Right lobe of liver (tissue), 4 donors: ENCODE measurements around the gene KIF2C.

Experiments used
- POLR2A ChIP-seq: fragments of 450-650 bp; IDR thresholded peaks from one replicate; pipeline ENCODE4 v1.6.1; 2017; ENCODE audit warnings: antibody characterized with exemption, mild to moderate bottlenecking
- TF ChIP-seq, protein P1 (sequence below), 4 donors: fragments of 200-600 bp in 3 of 4; fragments of 450-650 bp in 1 of 4; IDR thresholded peaks; one replicate each; pipeline versions ENCODE4 v1.5.1 to v1.8.0; 2016 to 2022; ENCODE audit warnings: antibody characterized with exemption in 4 of 4, mild to moderate bottlenecking in 2 of 4
- donor health status: DM: no; HTN: no; CAD: no.
- donor health status: DM: no; HTN: no; CAD: no.
- donor health status: DM: no; HTN: yes; CAD: no.

DNA sequence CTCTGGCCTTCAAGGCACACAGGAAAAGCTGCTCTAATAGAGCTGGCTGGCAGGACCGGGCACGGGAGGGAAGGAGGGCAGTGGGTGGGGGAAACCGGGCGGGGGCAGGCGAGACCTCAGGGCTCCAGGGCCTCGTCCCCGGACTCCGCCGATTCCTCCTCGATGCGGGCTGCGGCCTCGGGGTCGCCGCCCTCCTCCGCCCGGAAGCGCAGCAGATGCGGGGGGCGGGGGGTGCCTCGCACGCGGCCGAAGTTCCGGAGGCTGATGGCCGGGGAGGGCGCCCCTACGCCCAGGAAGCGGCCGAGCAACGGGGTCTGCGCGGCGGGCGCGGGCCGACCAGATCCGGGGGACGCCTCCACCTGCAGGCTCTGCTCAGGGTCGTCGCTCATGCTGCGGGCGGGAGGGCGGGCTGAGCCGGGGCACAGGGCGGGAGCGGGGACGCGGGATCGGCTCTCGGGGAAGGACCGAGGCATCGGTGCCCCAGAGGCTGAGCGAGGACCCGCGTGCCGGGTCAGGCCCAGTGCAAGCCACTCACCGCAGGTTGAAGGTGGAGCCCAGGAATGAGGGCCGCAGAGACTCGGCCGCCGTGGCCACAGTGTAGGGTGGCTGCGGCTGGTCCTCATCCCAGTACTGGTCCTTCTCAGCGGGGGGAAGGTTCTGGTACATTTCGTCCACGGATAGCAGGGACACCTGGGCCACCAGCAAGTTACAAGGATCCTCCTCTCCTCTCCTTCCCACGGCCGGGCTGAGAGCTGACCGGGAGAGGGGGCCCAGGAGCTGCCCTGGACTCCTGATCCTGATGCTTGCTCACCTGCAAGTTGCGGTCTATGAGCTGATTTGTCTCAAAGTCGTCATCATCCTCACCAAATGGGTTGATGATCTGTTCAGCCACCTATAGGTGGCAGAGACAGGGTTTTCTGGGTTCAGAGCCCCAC lies 44.7 kb downstream of the KIF2C start:
- no peak for TF ChIP-seq POLR2A
- TF ChIP-seq, protein P1, sequence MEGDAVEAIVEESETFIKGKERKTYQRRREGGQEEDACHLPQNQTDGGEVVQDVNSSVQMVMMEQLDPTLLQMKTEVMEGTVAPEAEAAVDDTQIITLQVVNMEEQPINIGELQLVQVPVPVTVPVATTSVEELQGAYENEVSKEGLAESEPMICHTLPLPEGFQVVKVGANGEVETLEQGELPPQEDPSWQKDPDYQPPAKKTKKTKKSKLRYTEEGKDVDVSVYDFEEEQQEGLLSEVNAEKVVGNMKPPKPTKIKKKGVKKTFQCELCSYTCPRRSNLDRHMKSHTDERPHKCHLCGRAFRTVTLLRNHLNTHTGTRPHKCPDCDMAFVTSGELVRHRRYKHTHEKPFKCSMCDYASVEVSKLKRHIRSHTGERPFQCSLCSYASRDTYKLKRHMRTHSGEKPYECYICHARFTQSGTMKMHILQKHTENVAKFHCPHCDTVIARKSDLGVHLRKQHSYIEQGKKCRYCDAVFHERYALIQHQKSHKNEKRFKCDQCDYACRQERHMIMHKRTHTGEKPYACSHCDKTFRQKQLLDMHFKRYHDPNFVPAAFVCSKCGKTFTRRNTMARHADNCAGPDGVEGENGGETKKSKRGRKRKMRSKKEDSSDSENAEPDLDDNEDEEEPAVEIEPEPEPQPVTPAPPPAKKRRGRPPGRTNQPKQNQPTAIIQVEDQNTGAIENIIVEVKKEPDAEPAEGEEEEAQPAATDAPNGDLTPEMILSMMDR (IDR thresholded peaks at IDR 0.05), result no peak
